Measurements from ENCODE around the gene CLCN1. TPM values are rescaled to one million over a fixed set of nuclear protein-coding genes. Genes with fewer than 3 reads are reported as not detected.
"Not testable (repeated sequence)": the region's sequence is repeated elsewhere in the genome, so short reads cannot be mapped to it uniquely, and the experiment has no call there.

Gene CLCN1
- total and polyA plus RNA-seq, 2 donors: 0.09 to 0.57 TPM

GRCh38 chr7:143390104-143390772 lies 74.3 kb downstream of the CLCN1 start:
- no peak overlapping the region for H3K4me3 ChIP-seq (ENCODE audit: low read length in 2 of 2)
- H3K4me1 ChIP-seq (ENCODE audit: control insufficient read depth in 2 of 2, insufficient read depth in 2 of 2, low read length in 2 of 2): peaks cover 7 to 24% of the 10 kb centered on the region in 2 donors
- no peak overlapping the region for H3K27ac ChIP-seq (ENCODE audit: low read depth in 1 of 2, low read length in 1 of 2)
- DNase-seq (ENCODE audit: low read depth in 6 of 9, low spot score in 9 of 9): no peak
- no peaks in the 10 kb centered on the region for H3K9me3 ChIP-seq (ENCODE audit: control insufficient read depth in 2 of 2, insufficient read depth in 1 of 2, low read length in 1 of 2)
- H3K36me3 ChIP-seq (ENCODE audit: control insufficient read depth in 2 of 2, insufficient read depth in 2 of 2, low read length in 1 of 2): peaks cover 16 to 69% of the 10 kb centered on the region in 2 donors
- WGBS: 95% methylated on average over 10 of the region's 10 CpGs
- H3K27me3 ChIP-seq (ENCODE audit: control insufficient read depth in 2 of 2, insufficient read depth in 1 of 2, low read length in 1 of 2): no peaks in the 10 kb centered on the region

GRCh38 chr7:143390773-143391317 lies 74.9 kb downstream of the CLCN1 start:
- DNase-seq (ENCODE audit: low read depth in 6 of 9, low spot score in 9 of 9): no peak
- Histone ChIP-seq H3K27ac (ENCODE audit: low read depth in 1 of 2, low read length in 1 of 2) (no peak overlapping the region), H3K27me3 (ENCODE audit: control insufficient read depth in 2 of 2, insufficient read depth in 1 of 2, low read length in 1 of 2) (no peaks in the 10 kb centered on the region), H3K9me3 (ENCODE audit: control insufficient read depth in 2 of 2, insufficient read depth in 1 of 2, low read length in 1 of 2) (no peaks in the 10 kb centered on the region), H3K36me3 (ENCODE audit: control insufficient read depth in 2 of 2, insufficient read depth in 2 of 2, low read length in 1 of 2) (peaks cover 16 to 75% of the 10 kb centered on the region in 2 donors), H3K4me1 (ENCODE audit: control insufficient read depth in 2 of 2, insufficient read depth in 2 of 2, low read length in 2 of 2) (peaks cover 3 to 18% of the 10 kb centered on the region in 2 donors), H3K4me3 (ENCODE audit: low read length in 2 of 2) (no peak overlapping the region)
- WGBS: 91% methylated on average over 9 of the region's 9 CpGs

- peak overlapping the region in 1 of 2 donors; percentile 8 for H3K27ac ChIP-seq (ENCODE audit: low read depth in 1 of 2, low read length in 1 of 2)
- DNase-seq (ENCODE audit: low read depth in 6 of 9, low spot score in 9 of 9): no peak
- H3K4me1 ChIP-seq (ENCODE audit: control insufficient read depth in 2 of 2, insufficient read depth in 2 of 2, low read length in 2 of 2): peaks cover 0 to 9% of the 10 kb centered on the region in 2 donors
- H3K9me3 ChIP-seq (ENCODE audit: control insufficient read depth in 2 of 2, insufficient read depth in 1 of 2, low read length in 1 of 2): no peaks in the 10 kb centered on the region
- 91% methylated on average over 24 of the region's 24 CpGs for WGBS
- no peak overlapping the region for H3K4me3 ChIP-seq (ENCODE audit: low read length in 2 of 2)
- no peaks in the 10 kb centered on the region for H3K27me3 ChIP-seq (ENCODE audit: control insufficient read depth in 2 of 2, insufficient read depth in 1 of 2, low read length in 1 of 2)
- H3K36me3 ChIP-seq (ENCODE audit: control insufficient read depth in 2 of 2, insufficient read depth in 2 of 2, low read length in 1 of 2): peaks cover 16 to 81% of the 10 kb centered on the region in 2 donors
Observed at GRCh38 chr7:143391462-143392404, 75.8 kb downstream of the CLCN1 start.

GRCh38 chr7:143392427-143392826 lies 76.5 kb downstream of the CLCN1 start:
- not testable (repeated sequence) for H3K4me3 ChIP-seq (ENCODE audit: low read length in 2 of 2); H3K4me1 ChIP-seq (ENCODE audit: control insufficient read depth in 2 of 2, insufficient read depth in 2 of 2, low read length in 2 of 2); H3K9me3 ChIP-seq (ENCODE audit: control insufficient read depth in 2 of 2, insufficient read depth in 1 of 2, low read length in 1 of 2); DNase-seq (ENCODE audit: low read depth in 6 of 9, low spot score in 9 of 9); H3K27me3 ChIP-seq (ENCODE audit: control insufficient read depth in 2 of 2, insufficient read depth in 1 of 2, low read length in 1 of 2); H3K27ac ChIP-seq (ENCODE audit: low read depth in 1 of 2, low read length in 1 of 2)
- WGBS: 97% methylated on average over 8 of the region's 8 CpGs
- H3K36me3 ChIP-seq (ENCODE audit: control insufficient read depth in 2 of 2, insufficient read depth in 2 of 2, low read length in 1 of 2): peaks cover 16 to 87% of the 10 kb centered on the region in 2 donors

- peaks cover 13 to 87% of the 10 kb centered on the region in 2 donors for H3K36me3 ChIP-seq (ENCODE audit: control insufficient read depth in 2 of 2, insufficient read depth in 2 of 2, low read length in 1 of 2)
- H3K27me3 ChIP-seq (ENCODE audit: control insufficient read depth in 2 of 2, insufficient read depth in 1 of 2, low read length in 1 of 2): no peaks in the 10 kb centered on the region
- H3K4me1 ChIP-seq (ENCODE audit: control insufficient read depth in 2 of 2, insufficient read depth in 2 of 2, low read length in 2 of 2): peaks cover 0 to 2% of the 10 kb centered on the region in 2 donors
- H3K9me3 ChIP-seq (ENCODE audit: control insufficient read depth in 2 of 2, insufficient read depth in 1 of 2, low read length in 1 of 2): no peaks in the 10 kb centered on the region
- H3K4me3 ChIP-seq (ENCODE audit: low read length in 2 of 2): no peak overlapping the region
- WGBS: 98% methylated on average over 6 of the region's 6 CpGs
- no peak overlapping the region for H3K27ac ChIP-seq (ENCODE audit: low read depth in 1 of 2, low read length in 1 of 2)
- DNase-seq (ENCODE audit: low read depth in 6 of 9, low spot score in 9 of 9): no peak
Observed at GRCh38 chr7:143392875-143393266, 77.0 kb downstream of the CLCN1 start.

GRCh38 chr7:143393267-143394041 lies 77.5 kb downstream of the CLCN1 start:
- Histone ChIP-seq H3K4me1 (ENCODE audit: control insufficient read depth in 2 of 2, insufficient read depth in 2 of 2, low read length in 2 of 2) (peaks cover 0 to 2% of the 10 kb centered on the region in 2 donors), H3K27ac (ENCODE audit: low read depth in 1 of 2, low read length in 1 of 2) (no peak overlapping the region), H3K27me3 (ENCODE audit: control insufficient read depth in 2 of 2, insufficient read depth in 1 of 2, low read length in 1 of 2) (no peaks in the 10 kb centered on the region), H3K36me3 (ENCODE audit: control insufficient read depth in 2 of 2, insufficient read depth in 2 of 2, low read length in 1 of 2) (peaks cover 11 to 88% of the 10 kb centered on the region in 2 donors), H3K4me3 (ENCODE audit: low read length in 2 of 2) (no peak overlapping the region), H3K9me3 (ENCODE audit: control insufficient read depth in 2 of 2, insufficient read depth in 1 of 2, low read length in 1 of 2) (no peaks in the 10 kb centered on the region)
- WGBS: 94% methylated on average over 14 of the region's 14 CpGs
- no peak for DNase-seq (ENCODE audit: low read depth in 6 of 9, low spot score in 9 of 9)

- DNase-seq (ENCODE audit: low read depth in 6 of 9, low spot score in 9 of 9): no peak
Observed at GRCh38 chr7:143394068-143394467, 78.2 kb downstream of the CLCN1 start.

GRCh38 chr7:143394777-143395176 lies 78.9 kb downstream of the CLCN1 start:
- H3K9me3 ChIP-seq (ENCODE audit: control insufficient read depth in 2 of 2, insufficient read depth in 1 of 2, low read length in 1 of 2): no peaks in the 10 kb centered on the region
- H3K36me3 ChIP-seq (ENCODE audit: control insufficient read depth in 2 of 2, insufficient read depth in 2 of 2, low read length in 1 of 2): peaks cover 0 to 89% of the 10 kb centered on the region in 2 donors
- no peak overlapping the region for H3K4me3 ChIP-seq (ENCODE audit: low read length in 2 of 2)
- DNase-seq (ENCODE audit: low read depth in 6 of 9, low spot score in 9 of 9): no peak
- 79% methylated on average over 6 of the region's 6 CpGs for WGBS
- H3K4me1 ChIP-seq (ENCODE audit: control insufficient read depth in 2 of 2, insufficient read depth in 2 of 2, low read length in 2 of 2): peaks cover 0 to 2% of the 10 kb centered on the region in 2 donors
- H3K27ac ChIP-seq (ENCODE audit: low read depth in 1 of 2, low read length in 1 of 2): no peak overlapping the region
- H3K27me3 ChIP-seq (ENCODE audit: control insufficient read depth in 2 of 2, insufficient read depth in 1 of 2, low read length in 1 of 2): no peaks in the 10 kb centered on the region

More at GRCh38 chr7:143394068-143394467, 78.2 kb downstream of the CLCN1 start:
- no peaks in the 10 kb centered on the region for H3K27me3 ChIP-seq (ENCODE audit: control insufficient read depth in 2 of 2, insufficient read depth in 1 of 2, low read length in 1 of 2)
- no peak overlapping the region for H3K27ac ChIP-seq (ENCODE audit: low read depth in 1 of 2, low read length in 1 of 2)
- peaks cover 7 to 88% of the 10 kb centered on the region in 2 donors for H3K36me3 ChIP-seq (ENCODE audit: control insufficient read depth in 2 of 2, insufficient read depth in 2 of 2, low read length in 1 of 2)
- no peaks in the 10 kb centered on the region for H3K9me3 ChIP-seq (ENCODE audit: control insufficient read depth in 2 of 2, insufficient read depth in 1 of 2, low read length in 1 of 2)
- H3K4me1 ChIP-seq (ENCODE audit: control insufficient read depth in 2 of 2, insufficient read depth in 2 of 2, low read length in 2 of 2): peaks cover 0 to 2% of the 10 kb centered on the region in 2 donors
- no peak overlapping the region for H3K4me3 ChIP-seq (ENCODE audit: low read length in 2 of 2)
- over 99% methylated on average over 6 of the region's 6 CpGs for WGBS
